GM13977 (cell line): ENCODE data around the gene SNRNP40.

ENCODE experiments used
- DNase-seq: peaks from one replicate; pipeline ENCODE4 v3.0.0; 2012; ENCODE audit warnings: low spot score
- CTCF ChIP-seq: IDR thresholded peaks from 2 replicates; pipeline ENCODE4 v1.5.1; 2012; ENCODE audit warnings: mild to moderate bottlenecking, control low read depth; ENCODE audit not compliant: insufficient read depth; ENCODE audit errors: extremely low read depth, missing control alignments
- in situ Hi-C: fragments of 300-500 bp; cut with MboI; formaldehyde crosslinking; loops from one replicate; pipeline ENCODE4 v1.12.0; 2022; ENCODE audit warnings: low sequenced_read_pairs, low pct_unique_long_range_greater_than_20kb, mixed read lengths, inconsistent platforms; ENCODE audit not compliant: unreplicated experiment

The SNRNP40 gene

GRCh38 chr1:31326461-31326860, 29.9 kb upstream of the SNRNP40 start:
- no peak for DNase-seq
- no peak for TF ChIP-seq CTCF
- in situ Hi-C loops = no loop called here

- no peak for DNase-seq
- in situ Hi-C loops = no loop called here
- no peak for TF ChIP-seq CTCF
Measured at GRCh38 chr1:31324992-31325391, 28.4 kb upstream of the SNRNP40 start.

GRCh38 chr1:31324093-31324492, 27.5 kb upstream of the SNRNP40 start:
- TF ChIP-seq CTCF = no peak
- DNase-seq = no peak
- in situ Hi-C loops = no loop called here

GRCh38 chr1:31318146-31318545, 21.6 kb upstream of the SNRNP40 start:
- in situ Hi-C loops = no loop called here
- no peak for DNase-seq
- TF ChIP-seq CTCF = no peak

- in situ Hi-C loops = no loop called here
- no peak for TF ChIP-seq CTCF
- DNase-seq = no peak
Measured at GRCh38 chr1:31315902-31316301, 19.3 kb upstream of the SNRNP40 start.

GRCh38 chr1:31310198-31310597, 13.6 kb upstream of the SNRNP40 start:
- no peak for DNase-seq
- in situ Hi-C loops = no loop called here
- TF ChIP-seq CTCF = no peak

GRCh38 chr1:31308036-31308435, 11.4 kb upstream of the SNRNP40 start:
- TF ChIP-seq CTCF = no peak
- in situ Hi-C loops = no loop called here

More at GRCh38 chr1:31308036-31308435, 11.4 kb upstream of the SNRNP40 start:
- no peak for DNase-seq
